ENCODE data around the gene TMPRSS12.

TMPRSS12 gene

GRCh38 chr12:50936821-50937530 lies 94.2 kb downstream of the TMPRSS12 start:
- Histone ChIP-seq H3F3A (ENCODE audit: low read depth) (no peaks in the 10 kb centered on the region), H3K79me2 (ENCODE audit: insufficient read depth, low read length) (peaks cover 2% of the 10 kb centered on the region; the same call in 1 of the 2 replicates), H3K4me2 (ENCODE audit: low read depth, low read length, poor library complexity, severe bottlenecking) (no peak overlapping the region), H3K4me1 (ENCODE audit: insufficient read depth, low read length, poor library complexity, severe bottlenecking) (peaks cover 32% of the 10 kb centered on the region), H4K20me1 (ENCODE audit: insufficient read depth, low read length, poor library complexity, severe bottlenecking) (no peaks in the 10 kb centered on the region), H3K36me3 (ENCODE audit: insufficient read depth, low read length) (no peaks in the 10 kb centered on the region), H3K27me3 (ENCODE audit: insufficient read depth, low read length, poor library complexity, severe bottlenecking) (no peaks in the 10 kb centered on the region), H3K9me2 (replicated peaks; ENCODE audit: low read depth, low read length) (no peaks in the 10 kb centered on the region), H2AFZ (ENCODE audit: low read length) (no peak overlapping the region), H3K9me3 (ENCODE audit: insufficient read depth, low read depth, low read length) (peaks cover 11% of the 10 kb centered on the region; the same call in 1 of the 2 replicates), H3K4me3 (ENCODE audit: low read length, poor library complexity, severe bottlenecking) (no peak overlapping the region), H3K9ac (ENCODE audit: low read depth, low read length, poor library complexity, severe bottlenecking) (no peak overlapping the region)
- TF ChIP-seq, protein P1, sequence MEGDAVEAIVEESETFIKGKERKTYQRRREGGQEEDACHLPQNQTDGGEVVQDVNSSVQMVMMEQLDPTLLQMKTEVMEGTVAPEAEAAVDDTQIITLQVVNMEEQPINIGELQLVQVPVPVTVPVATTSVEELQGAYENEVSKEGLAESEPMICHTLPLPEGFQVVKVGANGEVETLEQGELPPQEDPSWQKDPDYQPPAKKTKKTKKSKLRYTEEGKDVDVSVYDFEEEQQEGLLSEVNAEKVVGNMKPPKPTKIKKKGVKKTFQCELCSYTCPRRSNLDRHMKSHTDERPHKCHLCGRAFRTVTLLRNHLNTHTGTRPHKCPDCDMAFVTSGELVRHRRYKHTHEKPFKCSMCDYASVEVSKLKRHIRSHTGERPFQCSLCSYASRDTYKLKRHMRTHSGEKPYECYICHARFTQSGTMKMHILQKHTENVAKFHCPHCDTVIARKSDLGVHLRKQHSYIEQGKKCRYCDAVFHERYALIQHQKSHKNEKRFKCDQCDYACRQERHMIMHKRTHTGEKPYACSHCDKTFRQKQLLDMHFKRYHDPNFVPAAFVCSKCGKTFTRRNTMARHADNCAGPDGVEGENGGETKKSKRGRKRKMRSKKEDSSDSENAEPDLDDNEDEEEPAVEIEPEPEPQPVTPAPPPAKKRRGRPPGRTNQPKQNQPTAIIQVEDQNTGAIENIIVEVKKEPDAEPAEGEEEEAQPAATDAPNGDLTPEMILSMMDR (conservative IDR thresholded peaks at IDR 0.05; ENCODE audit: low read length), result no peak
- no peak for TF ChIP-seq EZH2phosphoT487 (IDR thresholded peaks at IDR 0.05; ENCODE audit: borderline replicate concordance)
